Right cardiac atrium (tissue), 5 donors: Measurements from ENCODE around the gene MASP1. TPM values are rescaled to one million over a fixed set of nuclear protein-coding genes. Genes with fewer than 3 reads are reported as not detected.

Experiments used
- ATAC-seq, 2 donors: fragments of 200-7000 bp; cut with Tn5 transposase; one replicate each; pipeline versions ENCODE4 v1.8.0 to v1.9.1; 2020; ENCODE audit warnings: moderate library complexity in 2 of 2, mild to moderate bottlenecking in 1 of 2
- DNase-seq, 3 donors: peaks; one replicate each; pipeline ENCODE4 v3.0.0-alpha.2; 2020
- H3K27ac ChIP-seq: one replicate; pipeline ENCODE4 v1.5.1; 2013; ENCODE audit warnings: mild to moderate bottlenecking, low read length, control low read depth, moderate library complexity
- H3K27me3 ChIP-seq: one replicate; pipeline ENCODE4 v1.6.1; 2013; ENCODE audit not compliant: control insufficient read depth, insufficient read depth
- H3K4me1 ChIP-seq: one replicate; pipeline ENCODE4 v1.6.1; 2013; ENCODE audit warnings: low read length; ENCODE audit not compliant: control insufficient read depth, insufficient read depth
- H3K4me3 ChIP-seq: one replicate; pipeline ENCODE4 v1.5.1; 2013; ENCODE audit warnings: low read length, control low read depth
- H3K9me3 ChIP-seq: one replicate; pipeline ENCODE4 v1.6.1; 2013; ENCODE audit warnings: low read length; ENCODE audit not compliant: control insufficient read depth
- WGBS: extraction: QIAGEN DNeasy Blood & Tissue Kit; methylation state at CpG from one replicate; pipeline ENCODE4 v1.1.7; 2013; 5-methylcytosine and 5-hydroxymethylcytosine counted together
- intact Hi-C, 4 donors: fragments of 100-400 bp; cut with DNase I; formaldehyde crosslinking; loops; one replicate each; pipeline versions ENCODE4 v1.11.0 to v1.14.0; 2022 to 2023
- polyA plus RNA-seq: library from polyadenylated mRNA; stranded (reverse); fragments of 200-250 nt; gene quantifications from one replicate; pipeline ENCODE4 v1.2.3, GENCODE V29; 2013
- total RNA-seq, 4 donors: library from RNA; stranded (reverse); fragmentation: NEBNext Ultra II Directional; extraction: Animal tissue kit (Norgen Biotek cat#: 25700); gene quantifications; one replicate each; pipeline ENCODE4 v1.2.1, GENCODE V29; 2021
- donor health status: healthy with polysubstance abuse.
- donor health status: DM: no; HTN: yes; CAD: no.
- donor health status: DM: no; HTN: no; CAD: no.
- donor health status: DM: no; HTN: yes; CAD: no; lungs with severe emphysema.
- donor health status: DM: yes; HTN: yes; CAD: no.

Gene MASP1
- total and polyA plus RNA-seq, 5 donors = 21.0 to 56.3 (median 29.9) TPM

- WGBS = 26% methylated on average over 7 of the region's 7 CpGs
- Histone ChIP-seq H3K9me3 (no peaks in the 10 kb centered on the region), H3K27me3 (no peaks in the 10 kb centered on the region), H3K4me3 (no peak overlapping the region), H3K27ac (no peak overlapping the region), H3K4me1 (no peaks in the 10 kb centered on the region)
- intact Hi-C loops = loop anchor here (1.0 to 10.0 kb wide), 5 partner anchors 98 to 395 kb away; no protein-coding TSS in a partner anchor
- peak; percentile 93 to 95 for ATAC-seq
- peak; percentile 75 to 87 (median 80) for DNase-seq
Observed at GRCh38 chr3:187319699-187320302, 28.3 kb upstream of the MASP1 start.

- intact Hi-C loops = loop anchor here (1.0 to 10.0 kb wide), 5 partner anchors 97 to 396 kb away; no protein-coding TSS in a partner anchor
- WGBS = 10% methylated on average over 13 of the region's 13 CpGs
- Histone ChIP-seq H3K9me3 (no peaks in the 10 kb centered on the region), H3K27ac (no peak overlapping the region), H3K27me3 (no peaks in the 10 kb centered on the region), H3K4me3 (peak overlapping the region; percentile 37), H3K4me1 (no peaks in the 10 kb centered on the region)
- DNase-seq (peak in 2 of 3 donors; percentile 31 to 57), ATAC-seq (peak; percentile 53 to 74)
Observed at GRCh38 chr3:187318819-187319616, 27.5 kb upstream of the MASP1 start.

- DNase-seq (no peak), ATAC-seq (no peak)
- H3K27me3 ChIP-seq = no peaks in the 10 kb centered on the region
- intact Hi-C loops = loop anchor here in 3 of 4 donors (5.0 to 10.0 kb wide), 2 partner anchors 94 to 399 kb away; no protein-coding TSS in a partner anchor
- H3K4me1 ChIP-seq = no peaks in the 10 kb centered on the region
- H3K27ac ChIP-seq = no peak overlapping the region
- no peak overlapping the region for H3K4me3 ChIP-seq
- H3K9me3 ChIP-seq = no peaks in the 10 kb centered on the region
- WGBS = 96% methylated on average over 5 of the region's 5 CpGs
Observed at GRCh38 chr3:187315872-187316271, 24.3 kb upstream of the MASP1 start.

GRCh38 chr3:187314176-187314575 lies 22.6 kb upstream of the MASP1 start:
- Histone ChIP-seq H3K27ac (no peak overlapping the region), H3K4me1 (no peaks in the 10 kb centered on the region), H3K4me3 (no peak overlapping the region), H3K9me3 (no peaks in the 10 kb centered on the region), H3K27me3 (no peaks in the 10 kb centered on the region)
- ATAC-seq (no peak), DNase-seq (no peak)
- intact Hi-C loops = loop anchor here in 1 of 4 donors (10.0 kb wide), 1 partner anchor 401 kb away; no protein-coding TSS in a partner anchor
- WGBS = 66% methylated on average over 5 of the region's 5 CpGs

GRCh38 chr3:187310954-187311470 lies 19.5 kb upstream of the MASP1 start:
- ATAC-seq (no peak), DNase-seq (no peak)
- intact Hi-C loops = loop anchor here in 1 of 4 donors (10.0 kb wide), 1 partner anchor 404 kb away; no protein-coding TSS in a partner anchor
- 93% methylated on average over 2 of the region's 2 CpGs for WGBS
- no peak overlapping the region for H3K4me3 ChIP-seq
- no peaks in the 10 kb centered on the region for H3K27me3 ChIP-seq
- no peaks in the 10 kb centered on the region for H3K4me1 ChIP-seq
- no peak overlapping the region for H3K27ac ChIP-seq
- no peaks in the 10 kb centered on the region for H3K9me3 ChIP-seq

DNA sequence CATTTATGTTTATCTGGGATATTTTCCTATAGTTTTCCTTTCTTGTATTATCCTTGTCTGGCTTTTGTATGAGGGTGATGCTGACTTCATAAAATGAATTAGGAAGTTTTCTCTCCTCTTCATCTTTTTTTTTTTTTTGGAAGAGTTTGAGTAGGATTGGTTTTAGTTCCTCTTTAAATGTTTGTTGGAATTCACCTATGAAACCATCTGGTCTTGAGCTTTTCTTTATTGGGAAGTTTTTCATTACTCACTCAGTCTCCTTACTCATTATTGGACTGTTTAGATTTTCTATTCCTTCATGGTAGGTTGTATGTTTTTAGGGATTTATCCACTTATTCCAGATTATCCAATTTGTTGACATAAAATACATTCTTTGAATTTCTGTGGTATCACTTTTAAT lies 18.7 kb upstream of the MASP1 start:
- intact Hi-C loops = loop anchor here in 1 of 4 donors (10.0 kb wide), 1 partner anchor 405 kb away; no protein-coding TSS in a partner anchor
- H3K27ac ChIP-seq = no peak overlapping the region

DNA sequence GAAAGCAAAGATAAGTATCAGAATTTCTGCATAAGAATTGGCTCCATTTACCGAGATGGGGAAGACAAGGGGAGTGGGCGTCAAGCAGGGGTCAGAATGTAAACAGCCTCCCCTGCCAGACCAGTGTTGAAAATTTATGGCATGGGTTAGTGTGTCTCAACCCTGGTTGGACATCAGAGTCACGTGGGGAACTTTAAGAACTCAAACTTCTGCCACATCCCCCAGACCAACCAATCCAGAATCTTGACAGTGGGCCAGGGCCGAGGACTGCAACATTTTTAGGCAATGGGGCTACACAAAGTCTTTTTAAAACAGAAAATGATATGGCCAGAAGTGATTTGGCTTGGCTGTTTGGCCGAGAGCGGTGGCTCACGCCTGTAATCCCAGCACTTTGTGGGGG lies 14.3 kb upstream of the MASP1 start:
- ATAC-seq (no peak), DNase-seq (peak in 1 of 3 donors; percentile 42)
- 80% methylated on average over 7 of the region's 7 CpGs for WGBS
- H3K27me3 ChIP-seq = no peaks in the 10 kb centered on the region
- no peak overlapping the region for H3K4me3 ChIP-seq
- no peaks in the 10 kb centered on the region for H3K9me3 ChIP-seq
- intact Hi-C loops = loop anchor here in 1 of 4 donors (5.0 kb wide), 1 partner anchor 74 kb away; no protein-coding TSS in a partner anchor
- H3K4me1 ChIP-seq = no peaks in the 10 kb centered on the region
- no peak overlapping the region for H3K27ac ChIP-seq

More for the DNA sequence above, 18.7 kb upstream of the MASP1 start:
- no peaks in the 10 kb centered on the region for H3K9me3 ChIP-seq
- no peak for ATAC-seq
- no peaks in the 10 kb centered on the region for H3K27me3 ChIP-seq
- no peaks in the 10 kb centered on the region for H3K4me1 ChIP-seq
- DNase-seq = no peak
- no peak overlapping the region for H3K4me3 ChIP-seq

DNA sequence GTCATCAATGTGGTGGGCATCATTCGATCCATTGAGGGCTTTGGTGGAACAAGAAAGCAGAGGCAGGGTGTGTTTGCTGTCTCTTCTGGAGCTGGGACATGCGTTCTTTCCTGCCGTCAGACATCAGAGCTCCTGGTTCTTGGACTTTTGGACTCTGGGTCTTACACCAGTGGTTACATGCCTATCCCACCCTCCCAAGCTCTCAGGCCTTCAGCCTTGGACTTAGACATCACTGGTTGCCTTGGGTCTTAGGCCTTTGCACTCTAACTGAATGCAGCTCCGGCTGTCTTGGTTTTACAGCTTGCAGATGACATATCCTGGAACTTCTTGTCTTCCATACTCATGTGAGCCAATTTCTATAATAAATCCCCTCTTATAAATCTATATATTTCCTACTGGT lies 8.1 kb upstream of the MASP1 start:
- intact Hi-C loops = loop anchor here in 1 of 4 donors (5.0 kb wide), 1 partner anchor 77 kb away; no protein-coding TSS in a partner anchor
- H3K27ac ChIP-seq = no peak overlapping the region
- no peaks in the 10 kb centered on the region for H3K27me3 ChIP-seq
- no peaks in the 10 kb centered on the region for H3K4me1 ChIP-seq
- no peak overlapping the region for H3K4me3 ChIP-seq
- H3K9me3 ChIP-seq = no peaks in the 10 kb centered on the region
- 93% methylated on average over 4 of the region's 4 CpGs for WGBS
- no peak for ATAC-seq
- DNase-seq = no peak

GRCh38 chr3:187296911-187297310 lies 5.4 kb upstream of the MASP1 start:
- intact Hi-C loops = loop anchor here in 1 of 4 donors (5.0 kb wide), 1 partner anchor 75 kb away; no protein-coding TSS in a partner anchor
- Histone ChIP-seq H3K27me3 (no peaks in the 10 kb centered on the region), H3K4me1 (peaks cover 6% of the 10 kb centered on the region), H3K9me3 (no peaks in the 10 kb centered on the region), H3K4me3 (no peak overlapping the region), H3K27ac (no peak overlapping the region)
- no peak for DNase-seq
- WGBS = 90% methylated on average over 2 of the region's 2 CpGs
- no peak for ATAC-seq

- WGBS = 75% methylated on average over 3 of the region's 3 CpGs
- H3K4me1 ChIP-seq = peaks cover 6% of the 10 kb centered on the region
- ATAC-seq (no peak), DNase-seq (no peak)
- no peaks in the 10 kb centered on the region for H3K9me3 ChIP-seq
- no peak overlapping the region for H3K4me3 ChIP-seq
- H3K27me3 ChIP-seq = no peaks in the 10 kb centered on the region
- intact Hi-C loops = loop anchor here in 1 of 4 donors (5.0 kb wide), 1 partner anchor 74 kb away; no protein-coding TSS in a partner anchor
- H3K27ac ChIP-seq = no peak overlapping the region
Observed at GRCh38 chr3:187296058-187296457, 4.5 kb upstream of the MASP1 start.
